Upper lobe of left lung (tissue), 6 donors: ENCODE results near the gene IL17RC. TPM values are rescaled to one million over a fixed set of nuclear protein-coding genes. Genes with fewer than 3 reads are reported as not detected.
A peak's percentile ranks its signal among the peaks of the same experiment; 100 is the strongest.

Experiments
- ATAC-seq, 2 donors: fragments of 200-7000 bp; cut with Tn5 transposase; one replicate each; pipeline ENCODE4 v1.9.1; 2022; ENCODE audit warnings: mild to moderate bottlenecking in 2 of 2, moderate library complexity in 2 of 2; ENCODE audit not compliant: low FRiP score in 2 of 2
- DNase-seq, 2 donors: peaks; one replicate each; pipeline ENCODE4 v3.0.0-alpha.2; 2019 to 2020
- H3K27ac ChIP-seq, 4 donors: fragments of 200-600 bp; sonication (generic); one replicate each; pipeline ENCODE4 v1.5.1; 2016 to 2019
- H3K27me3 ChIP-seq, 4 donors: fragments of 200-600 bp; sonication (generic); one replicate each; pipeline ENCODE4 v1.5.1; 2017 to 2019
- H3K36me3 ChIP-seq, 4 donors: fragments of 200-600 bp; sonication (generic); one replicate each; pipeline ENCODE4 v1.5.1; 2016 to 2019
- H3K4me1 ChIP-seq, 4 donors: fragments of 200-600 bp; sonication (generic); one replicate each; pipeline ENCODE4 v1.5.1; 2018 to 2019
- H3K4me3 ChIP-seq, 4 donors: fragments of 200-600 bp; sonication (generic); one replicate each; pipeline ENCODE4 v1.5.1; 2017 to 2019; ENCODE audit warnings: mild to moderate bottlenecking in 2 of 4, moderate library complexity in 1 of 4
- H3K9me3 ChIP-seq, 4 donors: fragments of 200-600 bp; sonication (generic); one replicate each; pipeline ENCODE4 v1.5.1; 2018 to 2019
- EP300 ChIP-seq, 4 donors: sonication (generic); formaldehyde crosslinking; IDR thresholded peaks; one replicate each; pipeline ENCODE4 v1.5.1; 2017; ENCODE audit warnings: antibody characterized with exemption in 4 of 4, control low read depth in 2 of 4
- POLR2A ChIP-seq, 4 donors: fragments of 450-650 bp; IDR thresholded peaks; one replicate each; pipeline ENCODE4 v1.5.1; 2016 to 2017; ENCODE audit warnings: antibody characterized with exemption in 4 of 4, mild to moderate bottlenecking in 2 of 4
- POLR2AphosphoS5 ChIP-seq, 2 donors: sonication (generic); formaldehyde crosslinking; IDR thresholded peaks; one replicate each; pipeline ENCODE4 v1.5.1; 2017; ENCODE audit warnings: antibody characterized with exemption in 2 of 2
- WGBS, 2 donors: methylation state at CpG; one replicate each; pipeline ENCODE4 v1.1.5; 2017 to 2018; 5-methylcytosine and 5-hydroxymethylcytosine counted together
- total RNA-seq, 6 donors: library from RNA; depleted of rRNA in 4 of 6; stranded (reverse); fragments of >200 nt in 4 of 6; gene quantifications; one replicate each; pipeline versions ENCODE4 v1.1.0 to v1.2.1, GENCODE V29; 2016 to 2021
- TF ChIP-seq, protein P1 (sequence below), 6 experiments: fragments of 450-650 bp in 4 of 6; fragments of 200-600 bp in 2 of 6; sonication (generic) in 2 of 6; IDR thresholded peaks; one replicate each; pipeline ENCODE4 v1.5.1; 2016 to 2019; ENCODE audit warnings: antibody characterized with exemption in 6 of 6
- donor health status: DM: no; HTN: no; CAD: no; lungs with moderate emphysema.
- donor health status: DM: no; HTN: yes; CAD: no; lungs with severe emphysema.

IL17RC gene
- total RNA-seq, 6 donors from 2014 or later = 26.3 to 83.8 (median 32.9) TPM

DNA sequence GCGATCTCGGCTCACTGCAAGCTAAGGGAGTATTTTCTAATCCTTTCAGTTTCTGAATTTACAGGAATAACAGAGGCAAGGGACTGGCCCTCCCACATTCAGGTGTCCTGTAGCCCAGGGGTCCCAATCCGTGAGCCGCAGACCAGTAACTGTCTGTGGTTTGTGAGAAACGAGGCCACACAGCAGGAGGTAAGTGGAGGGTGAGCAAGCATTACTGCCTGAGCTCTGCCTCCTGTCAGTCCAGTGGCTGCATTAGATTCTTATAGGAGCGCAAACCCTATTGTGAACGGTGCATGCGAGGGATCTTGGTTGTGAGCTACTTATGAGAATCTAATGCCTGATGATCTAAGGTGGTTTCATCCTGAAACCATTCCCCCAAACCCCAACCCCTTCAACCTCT is 5.0 kb upstream of the IL17RC start:
- no peaks in the 10 kb centered on the region for H3K27me3 ChIP-seq
- WGBS, 2 donors = 65 to 74% methylated on average over 8 of the region's 8 CpGs
- H3K4me1 ChIP-seq = peaks cover 29 to 56% (median 33%) of the 10 kb centered on the region in 4 donors
- peaks cover 0 to 5% (median 0%) of the 10 kb centered on the region in 4 donors for H3K36me3 ChIP-seq
- no peak overlapping the region for H3K27ac ChIP-seq
- ATAC-seq (no peak), DNase-seq (no peak)
- TF ChIP-seq POLR2A (IDR thresholded peaks at IDR 0.05) (no peak), POLR2AphosphoS5 (IDR thresholded peaks at IDR 0.05) (no peak), EP300 (IDR thresholded peaks at IDR 0.05) (no peak)
- TF ChIP-seq, protein P1, sequence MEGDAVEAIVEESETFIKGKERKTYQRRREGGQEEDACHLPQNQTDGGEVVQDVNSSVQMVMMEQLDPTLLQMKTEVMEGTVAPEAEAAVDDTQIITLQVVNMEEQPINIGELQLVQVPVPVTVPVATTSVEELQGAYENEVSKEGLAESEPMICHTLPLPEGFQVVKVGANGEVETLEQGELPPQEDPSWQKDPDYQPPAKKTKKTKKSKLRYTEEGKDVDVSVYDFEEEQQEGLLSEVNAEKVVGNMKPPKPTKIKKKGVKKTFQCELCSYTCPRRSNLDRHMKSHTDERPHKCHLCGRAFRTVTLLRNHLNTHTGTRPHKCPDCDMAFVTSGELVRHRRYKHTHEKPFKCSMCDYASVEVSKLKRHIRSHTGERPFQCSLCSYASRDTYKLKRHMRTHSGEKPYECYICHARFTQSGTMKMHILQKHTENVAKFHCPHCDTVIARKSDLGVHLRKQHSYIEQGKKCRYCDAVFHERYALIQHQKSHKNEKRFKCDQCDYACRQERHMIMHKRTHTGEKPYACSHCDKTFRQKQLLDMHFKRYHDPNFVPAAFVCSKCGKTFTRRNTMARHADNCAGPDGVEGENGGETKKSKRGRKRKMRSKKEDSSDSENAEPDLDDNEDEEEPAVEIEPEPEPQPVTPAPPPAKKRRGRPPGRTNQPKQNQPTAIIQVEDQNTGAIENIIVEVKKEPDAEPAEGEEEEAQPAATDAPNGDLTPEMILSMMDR (IDR thresholded peaks at IDR 0.05) = no peak
- no peaks in the 10 kb centered on the region for H3K9me3 ChIP-seq
- H3K4me3 ChIP-seq = no peak overlapping the region

DNA sequence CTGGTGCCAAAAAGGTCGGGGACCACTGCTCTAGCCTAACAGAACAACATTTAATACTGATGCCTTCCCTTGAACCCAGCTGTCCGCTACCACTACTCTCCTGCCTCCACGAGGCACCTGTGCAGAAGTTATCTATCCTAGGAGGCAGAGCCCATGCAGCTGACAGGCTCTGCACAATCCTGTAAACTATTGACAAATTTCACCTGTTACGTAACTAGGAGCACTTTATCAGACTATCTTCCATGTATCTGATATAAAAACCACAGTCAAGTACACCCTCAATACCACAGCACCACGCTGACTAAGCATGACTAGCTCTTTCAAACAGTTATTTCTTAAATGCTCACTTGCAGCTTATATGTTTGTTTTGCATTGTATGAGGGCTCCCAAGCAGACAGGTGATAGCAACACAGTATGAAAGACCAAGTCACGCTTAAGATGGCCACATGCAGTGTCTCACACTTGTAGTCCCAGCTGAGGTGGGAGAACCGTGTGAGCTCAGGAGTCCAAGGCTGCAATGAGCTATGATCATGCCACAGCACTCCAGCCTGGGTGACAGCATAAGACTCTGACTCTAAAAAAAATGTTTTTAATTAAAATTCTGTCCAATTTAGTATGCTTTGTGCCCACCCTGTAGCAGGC is 4.5 kb upstream of the IL17RC start:
- Histone ChIP-seq H3K27me3 (no peaks in the 10 kb centered on the region), H3K9me3 (no peaks in the 10 kb centered on the region), H3K36me3 (peaks cover 0 to 1% (median 0%) of the 10 kb centered on the region in 4 donors), H3K4me1 (peaks cover 33 to 62% (median 37%) of the 10 kb centered on the region in 4 donors), H3K4me3 (no peak overlapping the region), H3K27ac (no peak overlapping the region)
- WGBS, 2 donors = 61 to 65% methylated on average over 7 of the region's 7 CpGs
- no peak for TF ChIP-seq POLR2AphosphoS5 (IDR thresholded peaks at IDR 0.05)
- TF ChIP-seq POLR2A (IDR thresholded peaks at IDR 0.05) = no peak
- TF ChIP-seq EP300 (IDR thresholded peaks at IDR 0.05) = no peak
- TF ChIP-seq, protein P1 (IDR thresholded peaks at IDR 0.05) = no peak
- no peak for DNase-seq
- no peak for ATAC-seq

DNA sequence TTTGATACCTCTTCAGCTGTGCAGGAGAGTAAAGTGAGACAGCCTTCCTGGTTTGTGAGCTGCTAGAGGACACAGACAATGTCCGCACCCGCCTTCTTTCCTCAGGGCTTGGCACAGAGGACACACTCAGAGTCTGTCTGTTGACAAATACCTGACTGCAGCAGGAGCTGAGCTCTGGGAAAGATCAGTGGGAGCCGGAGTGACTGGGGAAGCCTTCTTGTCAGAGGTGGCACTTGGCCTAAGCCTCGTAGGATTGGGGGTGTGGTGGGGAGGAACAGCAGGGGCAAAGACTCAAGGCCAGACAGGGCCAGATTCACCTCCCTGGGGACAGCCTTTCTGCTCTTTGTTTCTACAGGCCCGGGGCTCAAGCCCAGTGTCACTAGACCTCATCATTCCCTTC is 3.3 kb upstream of the IL17RC start:
- no peaks in the 10 kb centered on the region for H3K9me3 ChIP-seq
- 75 to 93% methylated on average over 3 to 5 of the region's 5 CpGs for WGBS, 2 donors
- DNase-seq (no peak), ATAC-seq (no peak)
- no peaks in the 10 kb centered on the region for H3K27me3 ChIP-seq
- peaks cover 37 to 66% (median 43%) of the 10 kb centered on the region in 4 donors for H3K4me1 ChIP-seq
- TF ChIP-seq EP300 (IDR thresholded peaks at IDR 0.05) = no peak
- TF ChIP-seq POLR2AphosphoS5 (IDR thresholded peaks at IDR 0.05) = no peak
- TF ChIP-seq, protein P1 (IDR thresholded peaks at IDR 0.05) = no peak
- TF ChIP-seq POLR2A (IDR thresholded peaks at IDR 0.05) = no peak
- no peak overlapping the region for H3K4me3 ChIP-seq
- no peak overlapping the region for H3K27ac ChIP-seq
- H3K36me3 ChIP-seq = no peaks in the 10 kb centered on the region

GRCh38 chr3:9914011-9914410 is 2.9 kb upstream of the IL17RC start:
- no peak for DNase-seq
- Histone ChIP-seq H3K27me3 (no peaks in the 10 kb centered on the region), H3K4me3 (no peak overlapping the region), H3K27ac (peak overlapping the region in 1 of 4 donors; percentile 89), H3K9me3 (no peaks in the 10 kb centered on the region), H3K36me3 (no peaks in the 10 kb centered on the region), H3K4me1 (peaks cover 33 to 62% (median 41%) of the 10 kb centered on the region in 4 donors)
- 60 to 67% methylated on average over 1 of the region's 1 CpG for WGBS, 2 donors
- no peak for TF ChIP-seq POLR2A (IDR thresholded peaks at IDR 0.05)
- TF ChIP-seq POLR2AphosphoS5 (IDR thresholded peaks at IDR 0.05) = no peak
- ATAC-seq = no peak

DNA sequence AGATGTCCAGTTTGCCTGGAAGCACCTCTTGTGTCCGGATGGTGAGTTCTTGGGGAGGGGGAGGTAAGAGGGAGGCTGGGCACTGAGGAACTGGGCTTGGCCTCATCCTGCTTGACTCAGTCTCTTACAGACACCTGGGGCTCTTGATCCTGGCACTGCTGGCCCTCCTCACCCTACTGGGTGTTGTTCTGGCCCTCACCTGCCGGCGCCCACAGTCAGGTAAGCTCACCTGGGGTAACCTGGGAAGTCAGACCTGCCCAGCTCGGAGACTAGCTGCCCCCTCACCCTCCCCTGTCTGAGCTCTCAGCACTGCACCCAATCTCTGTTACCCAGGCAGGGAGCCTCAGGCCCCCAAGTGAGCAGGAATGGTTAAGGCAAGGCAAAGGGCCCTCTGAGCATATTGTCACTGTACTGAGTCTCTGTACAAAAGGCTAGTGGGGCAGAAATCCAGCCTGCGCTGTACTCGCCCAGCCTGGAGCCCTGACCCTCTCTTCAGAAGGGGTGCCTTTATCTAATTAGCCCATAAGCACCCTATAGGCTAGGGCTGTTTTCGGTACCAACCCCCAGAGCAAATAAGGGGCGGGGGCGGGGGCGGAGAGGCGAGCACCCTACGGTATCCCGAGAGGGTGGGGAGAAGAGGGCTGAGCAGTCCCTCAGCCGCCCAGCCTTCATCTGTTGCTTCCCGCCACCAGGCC is 2.2 kb upstream of the IL17RC start:
- H3K4me1 ChIP-seq = peaks cover 30 to 57% (median 39%) of the 10 kb centered on the region in 4 donors
- ATAC-seq (peak in 1 of 2 donors; percentile 0), DNase-seq (no peak)
- TF ChIP-seq POLR2AphosphoS5 (IDR thresholded peaks at IDR 0.05) = no peak
- TF ChIP-seq POLR2A (IDR thresholded peaks at IDR 0.05) = no peak
- TF ChIP-seq EP300 (IDR thresholded peaks at IDR 0.05) = no peak
- TF ChIP-seq, protein P1 (IDR thresholded peaks at IDR 0.05) = no peak
- no peaks in the 10 kb centered on the region for H3K9me3 ChIP-seq
- H3K36me3 ChIP-seq = peaks cover 0 to 3% (median 0%) of the 10 kb centered on the region in 4 donors
- peak overlapping the region; percentile 35 to 79 (median 78) for H3K4me3 ChIP-seq
- no peaks in the 10 kb centered on the region for H3K27me3 ChIP-seq
- WGBS, 2 donors = 33 to 74% methylated on average over 1 to 6 of the region's 15 CpGs
- H3K27ac ChIP-seq = peak overlapping the region; percentile 79 to 89 (median 86)
